Measurements from ENCODE around the gene ARSJ. TPM values are rescaled to one million over a fixed set of nuclear protein-coding genes. Genes with fewer than 3 reads are reported as not detected.

Gene ARSJ
- total RNA-seq, 1 experiment from 2014 or later: 7.3 TPM

DNA sequence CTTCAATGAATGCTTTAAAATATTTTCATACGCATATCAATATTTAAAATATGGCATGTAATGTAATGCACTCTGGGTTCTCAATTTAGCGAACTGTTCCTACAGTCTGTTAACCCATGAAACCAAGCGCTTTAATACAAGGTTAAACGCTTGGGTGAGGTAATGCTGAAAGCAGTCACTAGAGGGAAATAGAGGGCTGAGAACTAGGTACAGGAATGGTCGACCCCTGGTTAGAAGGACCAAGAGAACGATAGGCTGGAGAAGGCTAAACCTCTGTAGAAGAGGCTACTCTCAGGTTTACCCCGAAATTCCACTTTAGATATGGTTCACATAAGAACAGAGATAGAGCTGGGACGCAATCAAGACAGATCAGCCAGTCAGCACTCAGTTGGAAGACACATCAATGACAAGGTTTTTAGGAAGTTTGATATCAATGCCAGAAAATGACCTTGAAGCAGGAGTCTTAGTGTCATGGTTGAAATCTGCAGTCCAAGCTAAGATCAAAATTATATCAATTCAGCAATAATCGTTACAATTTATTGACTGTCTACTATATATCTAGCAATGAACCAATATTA, 26.9 kb downstream of the ARSJ start:
- H3K27me3 Mint-ChIP-seq (ENCODE audit: insufficient read depth, unreplicated experiment): no peaks in the 10 kb centered on the region
- H3K9me3 Mint-ChIP-seq (ENCODE audit: unreplicated experiment): no peaks in the 10 kb centered on the region
- intact Hi-C loops (cut with micrococcal nuclease; ENCODE audit: unreplicated experiment): loop anchor here (1.0 to 10.0 kb wide), 6 partner anchors 74 to 558 kb away; no protein-coding TSS in a partner anchor
- H3K4me1 ChIP-seq: peaks cover 2% of the 10 kb centered on the region
- no peak overlapping the region for H3K4me3 Mint-ChIP-seq (ENCODE audit: unreplicated experiment)
- no peak overlapping the region for H3K4me3 ChIP-seq (ENCODE audit: low read depth, low read length)
- no peaks in the 10 kb centered on the region for H3K9me3 ChIP-seq
- no peaks in the 10 kb centered on the region for H3K36me3 ChIP-seq (ENCODE audit: control insufficient read depth, insufficient read depth, low read length)
- ChIA-PET POLR2A (no interaction called here), CTCF (no interaction called here)
- H3K36me3 Mint-ChIP-seq (ENCODE audit: insufficient read depth, unreplicated experiment): no peaks in the 10 kb centered on the region
- no peaks in the 10 kb centered on the region for H3K27me3 ChIP-seq (replicated peaks; ENCODE audit: control insufficient read depth, insufficient read depth, low read length)
- BruUV-seq (replicated peaks): no TSS peak
- DNase-seq: peak; percentile 38 to 66
- H3K4me1 Mint-ChIP-seq (ENCODE audit: low read depth, unreplicated experiment): peaks cover 8% of the 10 kb centered on the region
- no peak overlapping the region for H3K27ac Mint-ChIP-seq (ENCODE audit: unreplicated experiment)
- TF ChIP-seq, protein P1, sequence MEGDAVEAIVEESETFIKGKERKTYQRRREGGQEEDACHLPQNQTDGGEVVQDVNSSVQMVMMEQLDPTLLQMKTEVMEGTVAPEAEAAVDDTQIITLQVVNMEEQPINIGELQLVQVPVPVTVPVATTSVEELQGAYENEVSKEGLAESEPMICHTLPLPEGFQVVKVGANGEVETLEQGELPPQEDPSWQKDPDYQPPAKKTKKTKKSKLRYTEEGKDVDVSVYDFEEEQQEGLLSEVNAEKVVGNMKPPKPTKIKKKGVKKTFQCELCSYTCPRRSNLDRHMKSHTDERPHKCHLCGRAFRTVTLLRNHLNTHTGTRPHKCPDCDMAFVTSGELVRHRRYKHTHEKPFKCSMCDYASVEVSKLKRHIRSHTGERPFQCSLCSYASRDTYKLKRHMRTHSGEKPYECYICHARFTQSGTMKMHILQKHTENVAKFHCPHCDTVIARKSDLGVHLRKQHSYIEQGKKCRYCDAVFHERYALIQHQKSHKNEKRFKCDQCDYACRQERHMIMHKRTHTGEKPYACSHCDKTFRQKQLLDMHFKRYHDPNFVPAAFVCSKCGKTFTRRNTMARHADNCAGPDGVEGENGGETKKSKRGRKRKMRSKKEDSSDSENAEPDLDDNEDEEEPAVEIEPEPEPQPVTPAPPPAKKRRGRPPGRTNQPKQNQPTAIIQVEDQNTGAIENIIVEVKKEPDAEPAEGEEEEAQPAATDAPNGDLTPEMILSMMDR (IDR thresholded peaks at IDR 0.05; ENCODE audit: insufficient read depth in 1 of 2, low read depth in 1 of 2, low read length in 1 of 2, severe bottlenecking in 1 of 2, unreplicated experiment in 1 of 2): peak; percentile 65 to 88

DNA sequence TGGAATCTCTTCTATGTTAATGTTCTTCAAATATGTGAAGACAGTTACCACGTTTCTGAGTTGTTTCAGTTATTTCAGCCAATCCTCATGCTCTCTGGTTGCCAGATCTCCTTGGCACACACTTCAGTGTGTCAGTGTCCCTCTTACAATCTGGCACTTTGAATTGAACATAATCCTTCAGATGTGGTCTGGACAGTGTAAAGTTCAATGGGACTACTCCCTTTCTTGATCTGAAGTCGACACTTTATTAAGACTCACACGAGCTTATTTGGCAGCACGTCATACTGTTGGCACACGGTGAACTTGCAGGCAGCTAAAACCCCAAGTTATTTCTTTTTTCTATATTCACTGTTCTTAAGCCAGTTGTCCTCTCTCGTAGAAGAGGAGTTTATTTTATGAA, 28.2 kb downstream of the ARSJ start:
- Histone ChIP-seq H3K9me3 (no peaks in the 10 kb centered on the region), H3K4me3 (ENCODE audit: low read depth, low read length) (no peak overlapping the region), H3K27me3 (replicated peaks; ENCODE audit: control insufficient read depth, insufficient read depth, low read length) (no peaks in the 10 kb centered on the region), H3K4me1 (no peaks in the 10 kb centered on the region), H3K36me3 (ENCODE audit: control insufficient read depth, insufficient read depth, low read length) (no peaks in the 10 kb centered on the region)
- Mint-ChIP-seq H3K4me1 (ENCODE audit: low read depth, unreplicated experiment) (peaks cover 1% of the 10 kb centered on the region), H3K36me3 (ENCODE audit: insufficient read depth, unreplicated experiment) (no peaks in the 10 kb centered on the region), H3K9me3 (ENCODE audit: unreplicated experiment) (no peaks in the 10 kb centered on the region), H3K27me3 (ENCODE audit: insufficient read depth, unreplicated experiment) (no peaks in the 10 kb centered on the region), H3K27ac (ENCODE audit: unreplicated experiment) (no peak overlapping the region), H3K4me3 (ENCODE audit: unreplicated experiment) (no peak overlapping the region)
- no peak for DNase-seq
- BruUV-seq (replicated peaks): no TSS peak
- intact Hi-C loops (cut with micrococcal nuclease; ENCODE audit: unreplicated experiment): loop anchor here (10.0 kb wide), 1 partner anchor 324 kb away; no protein-coding TSS in a partner anchor
- ChIA-PET CTCF (interaction anchor here (1.4 kb wide), 1 partner anchor 427 kb away, joined by 4 read pairs; no protein-coding TSS in a partner anchor), POLR2A (no interaction called here)
- TF ChIP-seq, protein P1 (IDR thresholded peaks at IDR 0.05; ENCODE audit: insufficient read depth in 1 of 2, low read depth in 1 of 2, low read length in 1 of 2, severe bottlenecking in 1 of 2, unreplicated experiment in 1 of 2): no peak

DNA sequence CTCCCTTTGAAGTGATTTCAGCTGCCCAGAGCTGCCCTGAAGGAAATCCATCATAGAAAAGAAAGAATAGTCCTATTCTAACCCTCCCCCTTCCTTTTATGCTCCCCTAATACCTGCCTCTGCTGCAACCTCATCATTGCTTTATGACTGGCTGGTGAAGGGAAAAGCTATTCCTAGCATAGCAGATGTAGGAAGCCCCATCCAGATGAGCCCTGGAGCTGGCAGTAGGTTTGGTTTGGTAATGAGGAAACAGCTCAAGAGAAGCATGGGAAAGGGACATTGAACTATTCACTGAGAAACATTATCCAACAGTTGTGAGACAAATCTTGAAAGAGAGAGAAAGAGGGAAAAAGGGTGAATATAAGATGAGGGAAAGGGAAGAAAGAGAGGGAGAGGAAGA, 29.2 kb downstream of the ARSJ start:
- intact Hi-C loops (cut with micrococcal nuclease; ENCODE audit: unreplicated experiment): loop anchor here (10.0 kb wide), 1 partner anchor 325 kb away; no protein-coding TSS in a partner anchor
- no peak overlapping the region for H3K4me3 Mint-ChIP-seq (ENCODE audit: unreplicated experiment)
- CTCF ChIA-PET: interaction anchor here (1.4 kb wide), 1 partner anchor 428 kb away, joined by 4 read pairs; no protein-coding TSS in a partner anchor
- DNase-seq: no peak
- POLR2A ChIA-PET: no interaction called here
- H3K27me3 ChIP-seq (replicated peaks; ENCODE audit: control insufficient read depth, insufficient read depth, low read length): no peaks in the 10 kb centered on the region
- TF ChIP-seq, protein P1 (IDR thresholded peaks at IDR 0.05; ENCODE audit: insufficient read depth in 1 of 2, low read depth in 1 of 2, low read length in 1 of 2, severe bottlenecking in 1 of 2, unreplicated experiment in 1 of 2): no peak
- no peaks in the 10 kb centered on the region for H3K4me1 ChIP-seq
- H3K27ac Mint-ChIP-seq (ENCODE audit: unreplicated experiment): no peak overlapping the region
- no TSS peak for BruUV-seq (replicated peaks)
- no peaks in the 10 kb centered on the region for H3K4me1 Mint-ChIP-seq (ENCODE audit: low read depth, unreplicated experiment)
- no peaks in the 10 kb centered on the region for H3K27me3 Mint-ChIP-seq (ENCODE audit: insufficient read depth, unreplicated experiment)
- H3K4me3 ChIP-seq (ENCODE audit: low read depth, low read length): no peak overlapping the region
- H3K36me3 Mint-ChIP-seq (ENCODE audit: insufficient read depth, unreplicated experiment): no peaks in the 10 kb centered on the region
- no peaks in the 10 kb centered on the region for H3K9me3 ChIP-seq
- H3K36me3 ChIP-seq (ENCODE audit: control insufficient read depth, insufficient read depth, low read length): no peaks in the 10 kb centered on the region
- H3K9me3 Mint-ChIP-seq (ENCODE audit: unreplicated experiment): no peaks in the 10 kb centered on the region
